Pancreas (tissue), 10 donors: Measurements from ENCODE around the gene STIM2. TPM values are rescaled to one million over a fixed set of nuclear protein-coding genes. Genes with fewer than 3 reads are reported as not detected.

Experiments
- ATAC-seq, 4 donors: fragments of 200-7000 bp; cut with Tn5 transposase; one replicate each; pipeline versions ENCODE4 v1.8.0 to v1.9.1; 2020; ENCODE audit warnings: mild to moderate bottlenecking in 4 of 4, moderate library complexity in 4 of 4
- DNase-seq, 6 donors: peaks; one replicate each; pipeline ENCODE4 v3.0.0-alpha.2; 2020
- FAIRE-seq: peaks from 2 replicates; lab custom pipeline; 2012; peaks lifted over from hg19 to GRCh38; lab: Jason Lieb, UNC
- H3K27ac ChIP-seq, 4 donors: fragments of 200-600 bp; sonication (generic); 1 replicate in 3 of 4; 2 replicates in 1 of 4; pipeline versions ENCODE4 v1.5.0 to v1.8.0; 2020
- H3K27me3 ChIP-seq, 4 donors: fragments of 200-600 bp; one replicate each; pipeline ENCODE4 v1.8.0; 2021
- H3K36me3 ChIP-seq, 3 donors: fragments of 200-600 bp; sonication (generic) in 1 of 3; one replicate each; pipeline versions ENCODE4 v1.5.0 to v1.8.0; 2020 to 2021
- H3K4me1 ChIP-seq, 3 donors: fragments of 200-600 bp; one replicate each; pipeline ENCODE4 v1.8.0; 2021
- H3K4me3 ChIP-seq, 4 donors: fragments of 200-600 bp; sonication (generic) in 2 of 4; one replicate each; pipeline versions ENCODE4 v1.5.0 to v1.8.0; 2020 to 2021
- H3K9me3 ChIP-seq, 4 donors: fragments of 200-600 bp; one replicate each; pipeline ENCODE4 v1.8.0; 2021
- WGBS, 2 donors: extraction: QIAGEN DNeasy Blood & Tissue Kit; methylation state at CpG; one replicate each; pipeline ENCODE4 v1.1.7; 2013; 5-methylcytosine and 5-hydroxymethylcytosine counted together
- intact Hi-C, 3 donors: fragments of 100-400 bp; cut with DNase I; formaldehyde crosslinking; loops; one replicate each; pipeline versions ENCODE4 v1.11.1 to v1.14.2; 2022
- polyA plus RNA-seq, 2 donors: library from polyadenylated mRNA; stranded (reverse); fragments of 200-250 nt; gene quantifications; one replicate each; pipeline ENCODE4 v1.2.3, GENCODE V29; 2013
- total RNA-seq, 6 donors: library from RNA; stranded (reverse); fragmentation: NEBNext Ultra II Directional in 4 of 6; extraction: Animal tissue kit (Norgen Biotek cat#: 25700) in 4 of 6; gene quantifications; one replicate each; pipeline versions ENCODE4 v1.2.1 to v1.2.4, GENCODE V29; 2021 to 2023
- TF ChIP-seq, protein P1 (sequence below), 4 donors: fragments of 200-600 bp; sonication (generic) in 3 of 4; IDR thresholded peaks; one replicate each; pipeline versions ENCODE4 v1.5.0 to v1.8.0; 2021; ENCODE audit warnings: antibody characterized with exemption in 4 of 4
- donor health status: healthy with polysubstance abuse.
- donor health status: DM: no; HTN: no; CAD: no; lungs with moderate emphysema.
- donor health status: DM: no; HTN: no; CAD: no.
- donor health status: control.
- donor health status: control.
- donor health status: Bipolar disorder and iron deficiency.
- donor health status: DM: yes; HTN: yes; CAD: no.
- donor health status: DM: no; HTN: no; CAD: no.
- donor health status: DM: no; HTN: no; CAD: no.
- donor health status: DM: yes; HTN: yes; CAD: no.

Gene STIM2
- total and polyA plus RNA-seq, 8 donors = 7.6 to 18.7 (median 12.6) TPM

DNA sequence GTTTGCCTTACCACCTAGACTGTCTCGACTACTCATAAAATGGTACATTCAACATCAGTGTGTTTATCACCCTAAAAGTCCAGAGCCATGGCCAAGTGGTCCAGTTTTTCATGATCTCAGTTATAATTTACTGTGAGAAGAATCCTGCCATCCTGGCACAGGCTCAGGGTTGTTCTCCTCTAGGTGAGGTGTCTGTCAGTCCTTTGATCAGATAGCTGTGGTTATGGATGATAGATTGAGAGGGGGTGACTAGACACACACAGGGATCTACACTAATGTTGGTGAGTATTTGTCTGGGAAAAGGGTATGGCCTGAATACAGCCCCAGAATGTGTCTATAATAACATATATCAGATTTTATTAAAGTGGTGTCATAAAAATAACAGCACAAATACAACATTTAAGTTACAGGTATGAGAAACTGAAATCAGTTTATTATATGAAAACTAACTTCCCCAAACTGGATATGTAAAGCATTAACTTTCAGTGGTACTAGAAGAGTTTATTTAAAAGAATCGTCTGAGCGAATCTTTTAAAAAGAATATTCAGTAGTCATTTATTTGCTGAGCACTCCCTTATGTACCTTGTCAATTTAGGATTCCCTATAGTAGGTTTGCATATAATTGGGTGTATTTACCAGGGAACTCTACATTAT, 93.3 kb downstream of the STIM2 start:
- WGBS, 2 donors = 79 to 89% methylated on average over 3 of the region's 3 CpGs
- ATAC-seq (no peak), FAIRE-seq (no peak), DNase-seq (no peak)
- Histone ChIP-seq H3K36me3 (no peaks in the 10 kb centered on the region), H3K4me3 (no peak overlapping the region), H3K27ac (no peak overlapping the region), H3K27me3 (no peaks in the 10 kb centered on the region), H3K4me1 (no peaks in the 10 kb centered on the region), H3K9me3 (no peaks in the 10 kb centered on the region)
- intact Hi-C loops = no loop called here
- TF ChIP-seq, protein P1, sequence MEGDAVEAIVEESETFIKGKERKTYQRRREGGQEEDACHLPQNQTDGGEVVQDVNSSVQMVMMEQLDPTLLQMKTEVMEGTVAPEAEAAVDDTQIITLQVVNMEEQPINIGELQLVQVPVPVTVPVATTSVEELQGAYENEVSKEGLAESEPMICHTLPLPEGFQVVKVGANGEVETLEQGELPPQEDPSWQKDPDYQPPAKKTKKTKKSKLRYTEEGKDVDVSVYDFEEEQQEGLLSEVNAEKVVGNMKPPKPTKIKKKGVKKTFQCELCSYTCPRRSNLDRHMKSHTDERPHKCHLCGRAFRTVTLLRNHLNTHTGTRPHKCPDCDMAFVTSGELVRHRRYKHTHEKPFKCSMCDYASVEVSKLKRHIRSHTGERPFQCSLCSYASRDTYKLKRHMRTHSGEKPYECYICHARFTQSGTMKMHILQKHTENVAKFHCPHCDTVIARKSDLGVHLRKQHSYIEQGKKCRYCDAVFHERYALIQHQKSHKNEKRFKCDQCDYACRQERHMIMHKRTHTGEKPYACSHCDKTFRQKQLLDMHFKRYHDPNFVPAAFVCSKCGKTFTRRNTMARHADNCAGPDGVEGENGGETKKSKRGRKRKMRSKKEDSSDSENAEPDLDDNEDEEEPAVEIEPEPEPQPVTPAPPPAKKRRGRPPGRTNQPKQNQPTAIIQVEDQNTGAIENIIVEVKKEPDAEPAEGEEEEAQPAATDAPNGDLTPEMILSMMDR (IDR thresholded peaks at IDR 0.05) = no peak

- WGBS, 2 donors = 0% methylated on average over 2 of the region's 2 CpGs
- Histone ChIP-seq H3K36me3 (no peaks in the 10 kb centered on the region), H3K27me3 (no peaks in the 10 kb centered on the region), H3K27ac (no peak overlapping the region), H3K4me1 (no peaks in the 10 kb centered on the region), H3K4me3 (no peak overlapping the region), H3K9me3 (no peaks in the 10 kb centered on the region)
- intact Hi-C loops = no loop called here
- DNase-seq = no peak
- FAIRE-seq = no peak
- TF ChIP-seq, protein P1 (IDR thresholded peaks at IDR 0.05) = no peak
- ATAC-seq = no peak
Observed at GRCh38 chr4:26955241-26955640, 94.6 kb downstream of the STIM2 start.

- TF ChIP-seq, protein P1 (IDR thresholded peaks at IDR 0.05) = no peak
- Histone ChIP-seq H3K4me3 (no peak overlapping the region), H3K36me3 (no peaks in the 10 kb centered on the region), H3K4me1 (peaks cover 0 to 7% (median 5%) of the 10 kb centered on the region in 3 donors), H3K27ac (no peak overlapping the region), H3K9me3 (no peaks in the 10 kb centered on the region), H3K27me3 (no peaks in the 10 kb centered on the region)
- ATAC-seq (no peak), FAIRE-seq (no peak), DNase-seq (no peak)
- intact Hi-C loops = no loop called here
- WGBS, 2 donors = 91 to 95% methylated on average over 4 of the region's 4 CpGs
Observed at GRCh38 chr4:26958925-26959653, 98.4 kb downstream of the STIM2 start.

GRCh38 chr4:26959654-26960047, 99.0 kb downstream of the STIM2 start:
- no peak overlapping the region for H3K27ac ChIP-seq
- WGBS, 2 donors = 65 to 67% methylated on average over 1 of the region's 1 CpG
- intact Hi-C loops = no loop called here
- no peak for FAIRE-seq
- H3K9me3 ChIP-seq = no peaks in the 10 kb centered on the region
- H3K27me3 ChIP-seq = no peaks in the 10 kb centered on the region
- H3K4me1 ChIP-seq = peaks cover 0 to 8% (median 7%) of the 10 kb centered on the region in 3 donors
- H3K4me3 ChIP-seq = no peak overlapping the region
- TF ChIP-seq, protein P1 (IDR thresholded peaks at IDR 0.05) = no peak
- no peaks in the 10 kb centered on the region for H3K36me3 ChIP-seq
- no peak for DNase-seq
- no peak for ATAC-seq

DNA sequence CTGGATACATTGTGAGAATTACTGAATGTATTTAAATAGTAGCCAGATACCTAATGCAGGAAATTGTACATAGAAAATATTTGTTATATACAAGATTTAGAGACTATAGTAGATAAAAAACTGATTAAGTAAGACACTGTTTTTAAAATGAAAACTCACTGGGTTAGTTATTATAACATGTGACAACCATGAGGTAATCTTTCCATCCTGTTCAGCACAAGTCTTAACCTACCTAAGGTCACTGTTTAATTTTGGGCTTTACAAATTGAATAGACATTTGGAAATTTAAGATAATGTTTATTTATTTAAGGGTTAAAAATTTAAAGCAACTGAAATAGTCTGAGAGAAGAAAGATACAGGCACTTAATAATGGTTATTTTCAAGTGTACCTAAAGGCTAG, 102.1 kb downstream of the STIM2 start:
- TF ChIP-seq, protein P1 (IDR thresholded peaks at IDR 0.05) = no peak
- H3K36me3 ChIP-seq = no peaks in the 10 kb centered on the region
- no peaks in the 10 kb centered on the region for H3K9me3 ChIP-seq
- DNase-seq (no peak), FAIRE-seq (no peak), ATAC-seq (peak in 1 of 4 donors; percentile 54)
- peaks cover 0 to 12% (median 7%) of the 10 kb centered on the region in 3 donors for H3K4me1 ChIP-seq
- H3K4me3 ChIP-seq = no peak overlapping the region
- H3K27me3 ChIP-seq = no peaks in the 10 kb centered on the region
- no peak overlapping the region for H3K27ac ChIP-seq
- intact Hi-C loops = no loop called here
